ENCODE data around the gene SERTAD3. TPM values are rescaled to one million over a fixed set of nuclear protein-coding genes. Genes with fewer than 3 reads are reported as not detected.
A peak's percentile ranks its signal among the peaks of the same experiment; 100 is the strongest.
"Not testable (repeated sequence)": the region's sequence is repeated elsewhere in the genome, so short reads cannot be mapped to it uniquely, and the experiment has no call there.

SERTAD3 gene
- total and polyA plus RNA-seq, 2 donors from 2014 or later, result 29.9 to 38.4 TPM

- no peaks in the 10 kb centered on the region for H3K27me3 ChIP-seq (ENCODE audit: control insufficient read depth, insufficient read depth, low read length)
- peak overlapping the region; percentile 98 for H3K27ac ChIP-seq (ENCODE audit: low read depth in 2 of 2, low read length in 2 of 2)
- FAIRE-seq, result no peak
- H3K9ac ChIP-seq (ENCODE audit: low read length in 3 of 3), result peak overlapping the region; percentile 61 to 98 (median 88)
- peak; percentile 0 for TF ChIP-seq CTCF (IDR thresholded peaks at IDR 0.05; ENCODE audit: borderline replicate concordance, extremely low read depth, insufficient read depth)
- intact Hi-C loops (cut with DNase I), result no loop called here
- H3K9me3 ChIP-seq (ENCODE audit: control insufficient read depth in 2 of 3, insufficient read depth in 1 of 3, low read length in 3 of 3), result no peaks in the 10 kb centered on the region
- peak overlapping the region; percentile 71 to 73 (median 73) for H3K4me3 ChIP-seq (ENCODE audit: low read length in 3 of 3)
- peaks cover 0 to 7% (median 5%) of the 10 kb centered on the region in 3 donors for H3K4me1 ChIP-seq (ENCODE audit: control insufficient read depth in 2 of 3, insufficient read depth in 2 of 3, low read depth in 1 of 3, low read length in 3 of 3)
- peak; percentile 93 to 98 (median 96) for DNase-seq
- no peaks in the 10 kb centered on the region for H3K36me3 ChIP-seq (ENCODE audit: control insufficient read depth in 2 of 3, insufficient read depth in 3 of 3, low read length in 3 of 3)
These were observed 10.5 kb downstream of the SERTAD3 start for GRCh38 chr19:40433391-40434216.

GRCh38 chr19:40432760-40433159 is 11.4 kb downstream of the SERTAD3 start:
- H3K27me3 ChIP-seq (ENCODE audit: control insufficient read depth, insufficient read depth, low read length); intact Hi-C loops (cut with DNase I); H3K36me3 ChIP-seq (ENCODE audit: control insufficient read depth in 2 of 3, insufficient read depth in 3 of 3, low read length in 3 of 3); H3K9me3 ChIP-seq (ENCODE audit: control insufficient read depth in 2 of 3, insufficient read depth in 1 of 3, low read length in 3 of 3); H3K4me1 ChIP-seq (ENCODE audit: control insufficient read depth in 2 of 3, insufficient read depth in 2 of 3, low read depth in 1 of 3, low read length in 3 of 3); FAIRE-seq: not testable (repeated sequence)
- DNase-seq, result peak in 1 of 5 donors; percentile 50
- Histone ChIP-seq H3K4me3 (ENCODE audit: low read length in 3 of 3) (peak overlapping the region; percentile 71 to 73 (median 73)), H3K27ac (ENCODE audit: low read depth in 2 of 2, low read length in 2 of 2) (peak overlapping the region; percentile 98), H3K9ac (ENCODE audit: low read length in 3 of 3) (peak overlapping the region; percentile 61 to 98 (median 88))

- DNase-seq, result no peak
- FAIRE-seq, result no peak
- no peaks in the 10 kb centered on the region for H3K9me3 ChIP-seq (ENCODE audit: control insufficient read depth in 2 of 3, insufficient read depth in 1 of 3, low read length in 3 of 3)
- no peak overlapping the region for H3K9ac ChIP-seq (ENCODE audit: low read length in 3 of 3)
- H3K36me3 ChIP-seq (ENCODE audit: control insufficient read depth in 2 of 3, insufficient read depth in 3 of 3, low read length in 3 of 3), result no peaks in the 10 kb centered on the region
- no peak for TF ChIP-seq CTCF (IDR thresholded peaks at IDR 0.05; ENCODE audit: borderline replicate concordance, extremely low read depth, insufficient read depth)
- no peak overlapping the region for H3K27ac ChIP-seq (ENCODE audit: low read depth in 2 of 2, low read length in 2 of 2)
- peaks cover 0 to 7% (median 5%) of the 10 kb centered on the region in 3 donors for H3K4me1 ChIP-seq (ENCODE audit: control insufficient read depth in 2 of 3, insufficient read depth in 2 of 3, low read depth in 1 of 3, low read length in 3 of 3)
- no peak overlapping the region for H3K4me3 ChIP-seq (ENCODE audit: low read length in 3 of 3)
- no peaks in the 10 kb centered on the region for H3K27me3 ChIP-seq (ENCODE audit: control insufficient read depth, insufficient read depth, low read length)
- intact Hi-C loops (cut with DNase I), result no loop called here
These were observed 12.4 kb downstream of the SERTAD3 start for GRCh38 chr19:40431698-40432097.

GRCh38 chr19:40430242-40430641 is 13.9 kb downstream of the SERTAD3 start:
- H3K27me3 ChIP-seq (ENCODE audit: control insufficient read depth, insufficient read depth, low read length); DNase-seq; H3K4me3 ChIP-seq (ENCODE audit: low read length in 3 of 3); H3K27ac ChIP-seq (ENCODE audit: low read depth in 2 of 2, low read length in 2 of 2); intact Hi-C loops (cut with DNase I); H3K9ac ChIP-seq (ENCODE audit: low read length in 3 of 3); H3K9me3 ChIP-seq (ENCODE audit: control insufficient read depth in 2 of 3, insufficient read depth in 1 of 3, low read length in 3 of 3); H3K4me1 ChIP-seq (ENCODE audit: control insufficient read depth in 2 of 3, insufficient read depth in 2 of 3, low read depth in 1 of 3, low read length in 3 of 3); FAIRE-seq; H3K36me3 ChIP-seq (ENCODE audit: control insufficient read depth in 2 of 3, insufficient read depth in 3 of 3, low read length in 3 of 3): not testable (repeated sequence)

GRCh38 chr19:40428197-40428596 is 15.9 kb downstream of the SERTAD3 start:
- H3K27me3 ChIP-seq (ENCODE audit: control insufficient read depth, insufficient read depth, low read length); H3K9ac ChIP-seq (ENCODE audit: low read length in 3 of 3); H3K27ac ChIP-seq (ENCODE audit: low read depth in 2 of 2, low read length in 2 of 2); H3K9me3 ChIP-seq (ENCODE audit: control insufficient read depth in 2 of 3, insufficient read depth in 1 of 3, low read length in 3 of 3); H3K36me3 ChIP-seq (ENCODE audit: control insufficient read depth in 2 of 3, insufficient read depth in 3 of 3, low read length in 3 of 3); FAIRE-seq; DNase-seq; H3K4me3 ChIP-seq (ENCODE audit: low read length in 3 of 3); H3K4me1 ChIP-seq (ENCODE audit: control insufficient read depth in 2 of 3, insufficient read depth in 2 of 3, low read depth in 1 of 3, low read length in 3 of 3); intact Hi-C loops (cut with DNase I): not testable (repeated sequence)

Data from kidney (tissue), 14 donors.